WTC11 (cell line): ENCODE results near the gene MYO7B. TPM values are rescaled to one million over a fixed set of nuclear protein-coding genes. Genes with fewer than 3 reads are reported as not detected.

Source experiments
- ATAC-seq: fragments of 200-7000 bp; cut with Tn5 transposase; 2 replicates; pipeline ENCODE4 v1.10.0; 2021; ENCODE audit warnings: mild to moderate bottlenecking, moderate library complexity
- CTCF ChIA-PET: fragments of 300-600 bp; sonication (Branson Sonifier 250); formaldehyde crosslinking; loops from one replicate; lab custom pipeline; 2021; ENCODE audit warnings: antibody characterized with exemption; lab: Charles Lee
- POLR2A ChIA-PET: fragments of 350-600 bp; sonication (Branson Sonifier 250); formaldehyde crosslinking; loops from one replicate; lab custom pipeline; 2021; ENCODE audit warnings: antibody characterized with exemption; lab: Charles Lee
- DNase-seq: peaks from one replicate; pipeline ENCODE4 v3.0.0; 2021; ENCODE audit warnings: low spot score
- H3K27ac Mint-ChIP-seq: 2 replicates; pipeline ENCODE4 v1.8.0; 2021; ENCODE audit warnings: mixed read lengths
- H3K27me3 Mint-ChIP-seq: 2 replicates; pipeline ENCODE4 v1.8.0; 2021; ENCODE audit warnings: low read depth, mild to moderate bottlenecking, moderate library complexity, mixed read lengths
- H3K36me3 Mint-ChIP-seq: 2 replicates; pipeline ENCODE4 v1.8.0; 2021; ENCODE audit warnings: mixed read lengths
- H3K4me1 Mint-ChIP-seq: 2 replicates; pipeline ENCODE4 v1.8.0; 2022; ENCODE audit warnings: mixed read lengths
- H3K4me3 Mint-ChIP-seq: 2 replicates; pipeline ENCODE4 v1.8.0; 2021; ENCODE audit warnings: mild to moderate bottlenecking, moderate library complexity, mixed read lengths
- H3K9me3 Mint-ChIP-seq: 2 replicates; pipeline ENCODE4 v1.8.0; 2021; ENCODE audit warnings: mixed read lengths
- CREB1 ChIP-seq: sonication (generic); formaldehyde crosslinking; IDR thresholded peaks from 2 replicates; pipeline ENCODE4 v1.8.0; 2023; ENCODE audit warnings: mild to moderate bottlenecking, missing genetic modification reagents
- FOXP4 ChIP-seq: sonication (generic); formaldehyde crosslinking; IDR thresholded peaks from 2 replicates; pipeline ENCODE4 v1.8.0; 2022; ENCODE audit warnings: mild to moderate bottlenecking, missing genetic modification reagents
- GABPB1 ChIP-seq: sonication (generic); formaldehyde crosslinking; IDR thresholded peaks from 2 replicates; pipeline ENCODE4 v1.8.1; 2023; ENCODE audit warnings: mild to moderate bottlenecking, missing genetic modification reagents
- GRHL2 ChIP-seq: fragments of 250-450 bp; sonication (Bioruptor Pico); IDR thresholded peaks from 2 replicates; pipeline ENCODE4 v1.8.0; 2022; ENCODE audit warnings: mild to moderate bottlenecking, moderate library complexity; ENCODE audit not compliant: insufficient replicate concordance, severe bottlenecking
- GTF2I ChIP-seq: fragments of 250-450 bp; sonication (Bioruptor Pico); conservative IDR thresholded peaks from 2 replicates; pipeline ENCODE4 v1.4.0; 2021; ENCODE audit warnings: mild to moderate bottlenecking
- HMGXB4 ChIP-seq: sonication (generic); formaldehyde crosslinking; IDR thresholded peaks from 2 replicates; pipeline ENCODE4 v1.8.1; 2023; ENCODE audit warnings: mild to moderate bottlenecking, moderate library complexity, missing genetic modification reagents
- JUN ChIP-seq: sonication (generic); formaldehyde crosslinking; IDR thresholded peaks from 2 replicates; pipeline ENCODE4 v1.8.0; 2023; ENCODE audit warnings: mild to moderate bottlenecking, missing genetic modification reagents
- NFE2L1 ChIP-seq: sonication (generic); formaldehyde crosslinking; IDR thresholded peaks from 2 replicates; pipeline ENCODE4 v1.8.1; 2023; ENCODE audit warnings: missing genetic modification reagents
- TEAD1 ChIP-seq: sonication (generic); formaldehyde crosslinking; IDR thresholded peaks from 2 replicates; pipeline ENCODE4 v1.8.0; 2022; ENCODE audit warnings: mild to moderate bottlenecking, missing genetic modification reagents
- TP53 ChIP-seq: sonication (generic); formaldehyde crosslinking; IDR thresholded peaks from 2 replicates; pipeline ENCODE4 v1.8.1; 2023; ENCODE audit warnings: mild to moderate bottlenecking, missing genetic modification reagents
- ZNF396 ChIP-seq: fragments of 250-450 bp; sonication (Bioruptor Pico); IDR thresholded peaks from 2 replicates; pipeline ENCODE4 v1.8.0; 2021; ENCODE audit warnings: mild to moderate bottlenecking, moderate library complexity, borderline replicate concordance
- ZNF532 ChIP-seq: fragments of 250-450 bp; sonication (Bioruptor Pico); IDR thresholded peaks from 2 replicates; pipeline ENCODE4 v1.9.0; 2021; ENCODE audit warnings: mild to moderate bottlenecking, borderline replicate concordance
- total RNA-seq: library from RNA; stranded (reverse); gene quantifications from 3 replicates; pipeline ENCODE4 v1.2.3, GENCODE V29; 2021
- TF ChIP-seq, protein P1 (sequence below): fragments of 250-450 bp; sonication (Bioruptor Pico); IDR thresholded peaks from 2 replicates; pipeline ENCODE4 v1.9.0; 2021; ENCODE audit warnings: mild to moderate bottlenecking
- TF ChIP-seq, protein P2 (sequence below): sonication (generic); formaldehyde crosslinking; IDR thresholded peaks from 2 replicates; pipeline ENCODE4 v1.8.0; 2023; ENCODE audit warnings: mild to moderate bottlenecking, missing genetic modification reagents
- TF ChIP-seq, protein P3 (sequence below): sonication (generic); formaldehyde crosslinking; IDR thresholded peaks from 2 replicates; pipeline ENCODE4 v1.8.0; 2023; ENCODE audit warnings: missing genetic modification reagents
- TF ChIP-seq, protein P4 (sequence below): fragments of 200-600 bp; IDR thresholded peaks from 2 replicates; pipeline ENCODE4 v1.8.0; 2022; ENCODE audit warnings: antibody characterized with exemption
- TF ChIP-seq, protein P5 (sequence below): sonication (generic); formaldehyde crosslinking; IDR thresholded peaks from 2 replicates; pipeline ENCODE4 v1.8.0; 2022; ENCODE audit warnings: mild to moderate bottlenecking, missing genetic modification reagents

The MYO7B gene
- total RNA-seq, 1 experiment from 2014 or later: not detected

DNA sequence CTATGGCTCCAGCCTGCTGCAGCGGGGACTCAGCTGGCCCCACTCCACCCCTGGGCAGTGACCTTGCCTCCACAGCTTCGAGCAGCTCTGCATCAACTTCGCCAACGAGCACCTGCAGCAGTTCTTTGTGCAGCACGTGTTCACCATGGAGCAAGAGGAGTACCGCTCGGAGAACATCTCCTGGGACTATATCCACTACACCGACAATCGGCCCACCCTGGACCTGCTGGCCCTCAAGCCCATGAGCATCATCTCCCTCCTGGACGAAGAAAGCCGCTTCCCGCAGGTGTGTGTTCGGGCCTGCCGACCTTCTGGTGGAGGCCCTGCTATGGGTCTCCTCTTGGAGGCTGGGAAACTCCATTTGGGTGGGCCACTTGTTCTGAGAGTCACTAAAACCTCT, 48.6 kb downstream of the MYO7B start:
- POLR2A ChIA-PET: no interaction called here
- H3K36me3 Mint-ChIP-seq: no peaks in the 10 kb centered on the region
- no peaks in the 10 kb centered on the region for H3K9me3 Mint-ChIP-seq
- no peak for ATAC-seq
- H3K27me3 Mint-ChIP-seq: no peaks in the 10 kb centered on the region
- H3K4me3 Mint-ChIP-seq: no peak overlapping the region
- H3K27ac Mint-ChIP-seq: no peak overlapping the region
- no peak for DNase-seq
- CTCF ChIA-PET: interaction anchor here (2.4 kb wide), 1 partner anchor 66 kb away, joined by 10 read pairs; no protein-coding TSS in a partner anchor
- TF ChIP-seq JUN (CRISPR knock-in tag) (no peak), TP53 (CRISPR knock-in tag) (no peak), ZNF396 (no peak), ZNF532 (CRISPR knock-in tag) (no peak), GTF2I (CRISPR knock-in tag) (no peak)
- TF ChIP-seq, protein P1, sequence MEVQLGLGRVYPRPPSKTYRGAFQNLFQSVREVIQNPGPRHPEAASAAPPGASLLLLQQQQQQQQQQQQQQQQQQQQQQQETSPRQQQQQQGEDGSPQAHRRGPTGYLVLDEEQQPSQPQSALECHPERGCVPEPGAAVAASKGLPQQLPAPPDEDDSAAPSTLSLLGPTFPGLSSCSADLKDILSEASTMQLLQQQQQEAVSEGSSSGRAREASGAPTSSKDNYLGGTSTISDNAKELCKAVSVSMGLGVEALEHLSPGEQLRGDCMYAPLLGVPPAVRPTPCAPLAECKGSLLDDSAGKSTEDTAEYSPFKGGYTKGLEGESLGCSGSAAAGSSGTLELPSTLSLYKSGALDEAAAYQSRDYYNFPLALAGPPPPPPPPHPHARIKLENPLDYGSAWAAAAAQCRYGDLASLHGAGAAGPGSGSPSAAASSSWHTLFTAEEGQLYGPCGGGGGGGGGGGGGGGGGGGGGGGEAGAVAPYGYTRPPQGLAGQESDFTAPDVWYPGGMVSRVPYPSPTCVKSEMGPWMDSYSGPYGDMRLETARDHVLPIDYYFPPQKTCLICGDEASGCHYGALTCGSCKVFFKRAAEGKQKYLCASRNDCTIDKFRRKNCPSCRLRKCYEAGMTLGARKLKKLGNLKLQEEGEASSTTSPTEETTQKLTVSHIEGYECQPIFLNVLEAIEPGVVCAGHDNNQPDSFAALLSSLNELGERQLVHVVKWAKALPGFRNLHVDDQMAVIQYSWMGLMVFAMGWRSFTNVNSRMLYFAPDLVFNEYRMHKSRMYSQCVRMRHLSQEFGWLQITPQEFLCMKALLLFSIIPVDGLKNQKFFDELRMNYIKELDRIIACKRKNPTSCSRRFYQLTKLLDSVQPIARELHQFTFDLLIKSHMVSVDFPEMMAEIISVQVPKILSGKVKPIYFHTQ (CRISPR knock-in tag): no peak
- TF ChIP-seq, protein P2, sequence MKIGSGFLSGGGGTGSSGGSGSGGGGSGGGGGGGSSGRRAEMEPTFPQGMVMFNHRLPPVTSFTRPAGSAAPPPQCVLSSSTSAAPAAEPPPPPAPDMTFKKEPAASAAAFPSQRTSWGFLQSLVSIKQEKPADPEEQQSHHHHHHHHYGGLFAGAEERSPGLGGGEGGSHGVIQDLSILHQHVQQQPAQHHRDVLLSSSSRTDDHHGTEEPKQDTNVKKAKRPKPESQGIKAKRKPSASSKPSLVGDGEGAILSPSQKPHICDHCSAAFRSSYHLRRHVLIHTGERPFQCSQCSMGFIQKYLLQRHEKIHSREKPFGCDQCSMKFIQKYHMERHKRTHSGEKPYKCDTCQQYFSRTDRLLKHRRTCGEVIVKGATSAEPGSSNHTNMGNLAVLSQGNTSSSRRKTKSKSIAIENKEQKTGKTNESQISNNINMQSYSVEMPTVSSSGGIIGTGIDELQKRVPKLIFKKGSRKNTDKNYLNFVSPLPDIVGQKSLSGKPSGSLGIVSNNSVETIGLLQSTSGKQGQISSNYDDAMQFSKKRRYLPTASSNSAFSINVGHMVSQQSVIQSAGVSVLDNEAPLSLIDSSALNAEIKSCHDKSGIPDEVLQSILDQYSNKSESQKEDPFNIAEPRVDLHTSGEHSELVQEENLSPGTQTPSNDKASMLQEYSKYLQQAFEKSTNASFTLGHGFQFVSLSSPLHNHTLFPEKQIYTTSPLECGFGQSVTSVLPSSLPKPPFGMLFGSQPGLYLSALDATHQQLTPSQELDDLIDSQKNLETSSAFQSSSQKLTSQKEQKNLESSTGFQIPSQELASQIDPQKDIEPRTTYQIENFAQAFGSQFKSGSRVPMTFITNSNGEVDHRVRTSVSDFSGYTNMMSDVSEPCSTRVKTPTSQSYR: no peak
- H3K4me1 Mint-ChIP-seq: peaks cover 13% of the 10 kb centered on the region

GRCh38 chr2:127584516-127585033, 49.1 kb downstream of the MYO7B start:
- Mint-ChIP-seq H3K4me3 (no peak overlapping the region), H3K36me3 (no peaks in the 10 kb centered on the region), H3K9me3 (no peaks in the 10 kb centered on the region), H3K4me1 (peaks cover 13% of the 10 kb centered on the region), H3K27ac (no peak overlapping the region), H3K27me3 (no peaks in the 10 kb centered on the region)
- ChIA-PET POLR2A (no interaction called here), CTCF (interaction anchor here (2.4 kb wide), 1 partner anchor 65 kb away, joined by 10 read pairs; no protein-coding TSS in a partner anchor)
- ATAC-seq (no peak), DNase-seq (no peak)
- TF ChIP-seq, protein P3, sequence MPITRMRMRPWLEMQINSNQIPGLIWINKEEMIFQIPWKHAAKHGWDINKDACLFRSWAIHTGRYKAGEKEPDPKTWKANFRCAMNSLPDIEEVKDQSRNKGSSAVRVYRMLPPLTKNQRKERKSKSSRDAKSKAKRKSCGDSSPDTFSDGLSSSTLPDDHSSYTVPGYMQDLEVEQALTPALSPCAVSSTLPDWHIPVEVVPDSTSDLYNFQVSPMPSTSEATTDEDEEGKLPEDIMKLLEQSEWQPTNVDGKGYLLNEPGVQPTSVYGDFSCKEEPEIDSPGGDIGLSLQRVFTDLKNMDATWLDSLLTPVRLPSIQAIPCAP (CRISPR knock-in tag): no peak
- TF ChIP-seq TEAD1 (CRISPR knock-in tag): no peak
- no peak for TF ChIP-seq HMGXB4 (CRISPR knock-in tag)
- TF ChIP-seq, protein P4, sequence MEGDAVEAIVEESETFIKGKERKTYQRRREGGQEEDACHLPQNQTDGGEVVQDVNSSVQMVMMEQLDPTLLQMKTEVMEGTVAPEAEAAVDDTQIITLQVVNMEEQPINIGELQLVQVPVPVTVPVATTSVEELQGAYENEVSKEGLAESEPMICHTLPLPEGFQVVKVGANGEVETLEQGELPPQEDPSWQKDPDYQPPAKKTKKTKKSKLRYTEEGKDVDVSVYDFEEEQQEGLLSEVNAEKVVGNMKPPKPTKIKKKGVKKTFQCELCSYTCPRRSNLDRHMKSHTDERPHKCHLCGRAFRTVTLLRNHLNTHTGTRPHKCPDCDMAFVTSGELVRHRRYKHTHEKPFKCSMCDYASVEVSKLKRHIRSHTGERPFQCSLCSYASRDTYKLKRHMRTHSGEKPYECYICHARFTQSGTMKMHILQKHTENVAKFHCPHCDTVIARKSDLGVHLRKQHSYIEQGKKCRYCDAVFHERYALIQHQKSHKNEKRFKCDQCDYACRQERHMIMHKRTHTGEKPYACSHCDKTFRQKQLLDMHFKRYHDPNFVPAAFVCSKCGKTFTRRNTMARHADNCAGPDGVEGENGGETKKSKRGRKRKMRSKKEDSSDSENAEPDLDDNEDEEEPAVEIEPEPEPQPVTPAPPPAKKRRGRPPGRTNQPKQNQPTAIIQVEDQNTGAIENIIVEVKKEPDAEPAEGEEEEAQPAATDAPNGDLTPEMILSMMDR: no peak
- no peak for TF ChIP-seq CREB1 (CRISPR knock-in tag)
- no peak for TF ChIP-seq GRHL2 (CRISPR knock-in tag)
- TF ChIP-seq, protein P5, sequence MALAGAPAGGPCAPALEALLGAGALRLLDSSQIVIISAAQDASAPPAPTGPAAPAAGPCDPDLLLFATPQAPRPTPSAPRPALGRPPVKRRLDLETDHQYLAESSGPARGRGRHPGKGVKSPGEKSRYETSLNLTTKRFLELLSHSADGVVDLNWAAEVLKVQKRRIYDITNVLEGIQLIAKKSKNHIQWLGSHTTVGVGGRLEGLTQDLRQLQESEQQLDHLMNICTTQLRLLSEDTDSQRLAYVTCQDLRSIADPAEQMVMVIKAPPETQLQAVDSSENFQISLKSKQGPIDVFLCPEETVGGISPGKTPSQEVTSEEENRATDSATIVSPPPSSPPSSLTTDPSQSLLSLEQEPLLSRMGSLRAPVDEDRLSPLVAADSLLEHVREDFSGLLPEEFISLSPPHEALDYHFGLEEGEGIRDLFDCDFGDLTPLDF: no peak
- TF ChIP-seq FOXP4 (CRISPR knock-in tag): no peak
- no peak for TF ChIP-seq NFE2L1 (CRISPR knock-in tag)
- TF ChIP-seq GABPB1 (CRISPR knock-in tag): no peak
